Glomerular visceral epithelial cell (primary cell): ENCODE results near the gene SPG21.

Experiments
- DNase-seq: peaks from one replicate; pipeline ENCODE4 v3.0.0-alpha.2; 2016; ENCODE audit errors: extremely low spot score

Gene SPG21

GRCh38 chr15:64938192-64938591 lies 51.5 kb downstream of the SPG21 start:
- DNase-seq = no peak

- DNase-seq = no peak
These were observed 55.7 kb downstream of the SPG21 start for GRCh38 chr15:64934023-64934422.

GRCh38 chr15:64931381-64931780 lies 58.3 kb downstream of the SPG21 start:
- no peak for DNase-seq

GRCh38 chr15:64930778-64931371 lies 58.8 kb downstream of the SPG21 start:
- no peak for DNase-seq

GRCh38 chr15:64930019-64930652 lies 59.6 kb downstream of the SPG21 start:
- DNase-seq = no peak

GRCh38 chr15:64928626-64929220 lies 61.0 kb downstream of the SPG21 start:
- DNase-seq = no peak

- no peak for DNase-seq
These were observed 63.1 kb downstream of the SPG21 start for GRCh38 chr15:64926661-64927060.

GRCh38 chr15:64925335-64926330 lies 64.1 kb downstream of the SPG21 start:
- no peak for DNase-seq

- DNase-seq = no peak
These were observed 66.2 kb downstream of the SPG21 start for GRCh38 chr15:64923546-64923945.

GRCh38 chr15:64921711-64922110 lies 68.0 kb downstream of the SPG21 start:
- DNase-seq = no peak

- DNase-seq = no peak
These were observed 70.0 kb downstream of the SPG21 start for GRCh38 chr15:64919721-64920120.

GRCh38 chr15:64917211-64917610 lies 72.5 kb downstream of the SPG21 start:
- no peak for DNase-seq

GRCh38 chr15:64916365-64916764 lies 73.3 kb downstream of the SPG21 start:
- no peak for DNase-seq

GRCh38 chr15:64915518-64916227 lies 74.0 kb downstream of the SPG21 start:
- no peak for DNase-seq
